Stimulated activated CD8-positive, alpha-beta memory T cell treated with anti-CD3 and anti-CD28 coated beads, Interleukin-4, amount 100 ng/mL, for 4 hours (primary cell): ENCODE data around the gene WNK4.
"Not testable (repeated sequence)": the region's sequence is repeated elsewhere in the genome, so short reads cannot be mapped to it uniquely, and the experiment has no call there.

Experiments
- DNase-seq, 2 donors: peaks; one replicate each; pipeline ENCODE4 v3.0.0-alpha.2; 2020; ENCODE audit warnings: low read depth in 2 of 2, low spot score in 1 of 2

Gene WNK4

GRCh38 chr17:42779936-42780850 is at the start of gene WNK4:
TSS of gene WNK4 (plus strand) at chr17:42780610. CDS start at chr17:42780699, 89 bp downstream.
- no peak for DNase-seq

DNA sequence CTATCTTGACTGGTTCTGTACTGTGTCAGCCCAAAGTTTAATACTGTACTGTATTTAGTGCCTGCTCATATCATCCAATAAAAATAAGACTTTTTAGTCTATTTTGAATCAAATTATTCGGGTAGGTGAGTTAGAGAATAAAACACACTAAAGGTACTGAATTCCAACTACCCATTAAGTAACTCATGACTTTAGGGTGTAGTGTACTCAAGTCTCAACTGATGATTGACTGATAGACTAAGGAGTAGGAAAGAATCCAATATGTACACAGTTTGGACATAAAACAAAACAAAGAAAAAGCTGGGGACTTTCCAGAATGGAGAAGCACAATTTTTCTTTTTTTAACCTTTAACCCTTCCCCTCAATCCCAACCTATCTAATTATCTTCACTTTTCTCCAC is 39.7 kb upstream of the WNK4 start:
- no peak for DNase-seq

DNA sequence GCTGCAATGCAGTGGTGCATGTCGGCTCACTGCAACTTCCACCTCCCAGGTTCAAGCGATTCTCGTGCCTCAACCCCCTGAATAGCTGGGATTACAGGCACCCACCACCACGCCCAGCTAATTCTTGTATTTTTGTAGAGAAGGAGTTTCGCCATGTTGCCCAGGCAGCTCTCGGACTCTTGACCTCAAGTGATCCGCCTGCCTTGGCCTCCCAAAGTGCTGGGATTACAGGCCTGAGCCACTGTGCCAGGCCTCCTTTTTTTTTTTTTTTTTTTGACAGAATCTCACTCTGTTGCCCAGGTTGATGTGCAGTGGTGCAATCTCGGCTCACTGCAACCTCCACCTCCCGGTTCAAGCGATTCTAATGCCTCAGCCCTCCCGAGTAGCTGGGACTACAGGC is 37.5 kb upstream of the WNK4 start:
- not testable (repeated sequence) for DNase-seq

DNA sequence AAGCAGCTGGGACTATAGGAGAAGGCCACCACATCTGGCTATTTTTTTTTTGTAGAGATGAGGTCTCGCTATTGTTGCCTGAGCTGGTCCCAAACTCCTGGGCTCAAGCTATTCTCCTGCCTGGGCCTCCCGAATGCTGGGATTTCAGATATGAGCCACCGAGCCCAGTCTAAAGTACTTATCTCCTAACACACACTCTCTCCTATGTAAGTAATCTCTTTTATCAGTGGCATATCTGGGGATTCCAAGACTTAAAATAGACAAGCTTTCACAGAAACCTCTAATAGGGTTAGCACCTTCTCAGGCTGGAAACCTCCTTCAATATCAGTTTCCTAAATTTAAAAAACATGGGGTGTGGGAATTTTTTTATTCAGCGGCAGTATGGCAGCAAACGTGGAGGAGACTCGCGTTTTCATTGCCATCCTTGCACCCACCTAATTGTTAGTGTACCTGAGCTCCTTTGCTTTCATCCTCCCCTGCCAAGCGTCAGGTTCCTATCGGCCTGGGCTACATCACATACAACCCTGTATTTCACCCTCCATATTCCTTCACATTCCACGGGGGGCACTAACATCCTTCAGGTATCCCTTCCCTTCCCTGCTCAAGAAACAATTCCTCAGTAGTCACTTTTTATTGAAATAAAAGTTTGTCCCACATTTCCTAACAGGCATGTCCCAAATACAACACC is 36.7 kb upstream of the WNK4 start:
- no peak for DNase-seq

DNA sequence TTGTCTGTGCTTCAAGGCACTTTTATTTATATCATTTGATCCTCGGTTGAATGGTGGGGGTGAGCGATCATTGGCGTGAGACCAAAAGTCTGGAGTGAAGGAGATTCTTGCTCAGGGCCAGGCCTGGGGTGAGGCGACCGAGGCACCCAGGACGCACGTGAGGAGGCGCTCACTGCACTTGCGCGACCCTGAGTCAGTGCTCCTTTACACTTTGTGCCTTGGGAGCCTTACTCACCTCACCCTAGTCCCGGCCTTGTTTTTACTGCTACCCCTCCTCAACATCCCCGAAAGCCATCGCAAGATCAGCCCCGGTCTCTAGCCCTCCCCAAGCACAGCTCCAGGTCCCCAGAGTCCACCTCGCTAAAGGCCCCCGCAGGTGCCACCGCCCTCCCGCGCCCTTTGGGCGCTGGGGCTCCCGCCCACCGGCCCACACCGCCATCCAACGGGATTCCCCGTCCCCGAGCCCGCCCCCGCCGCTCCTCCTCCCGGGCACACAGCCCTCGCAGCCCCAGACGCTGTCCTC is 36.1 kb upstream of the WNK4 start:
- DNase-seq, result peak; percentile 34 to 43

GRCh38 chr17:42744806-42745617 is 35.4 kb upstream of the WNK4 start, which contains the start of gene EZH1:
TSS of gene EZH1 (minus strand) at chr17:42745040. CDS start at chr17:42728941, 16,099 bp downstream.
- DNase-seq, result peak; percentile 72 to 82

DNA sequence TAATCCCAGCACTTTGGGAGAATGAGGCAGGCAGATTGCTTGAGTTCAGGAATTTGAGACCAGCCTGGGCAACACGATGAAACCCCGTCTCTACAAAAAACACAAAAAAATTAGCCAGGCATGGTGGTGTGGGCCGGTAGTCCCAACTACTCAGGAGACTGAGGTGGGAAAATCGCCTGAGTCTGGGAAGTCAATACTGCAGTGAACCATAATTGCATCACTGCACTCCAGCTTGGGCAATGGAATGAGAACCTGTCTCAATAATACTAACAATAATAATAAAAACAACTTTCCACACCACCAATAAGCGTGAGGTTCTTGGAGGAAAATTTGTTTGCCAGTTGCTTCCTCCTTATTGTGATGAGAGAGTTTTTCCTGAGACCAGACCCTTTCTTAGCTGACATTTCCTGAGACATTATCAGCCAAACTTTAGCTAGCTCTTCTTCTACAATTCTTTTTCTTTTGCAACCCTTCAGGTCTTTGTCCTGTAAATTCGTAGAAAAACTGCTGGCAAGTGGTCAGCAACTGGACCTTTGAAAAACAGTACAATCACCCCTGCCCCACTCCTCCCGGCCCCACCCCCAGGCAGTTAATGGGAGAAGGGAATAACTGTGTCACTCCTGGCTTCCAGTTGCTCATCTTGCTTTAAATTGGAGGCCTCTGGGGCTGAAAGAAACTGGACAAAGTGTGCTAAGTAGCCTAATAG is 32.1 kb upstream of the WNK4 start:
- no peak for DNase-seq

DNA sequence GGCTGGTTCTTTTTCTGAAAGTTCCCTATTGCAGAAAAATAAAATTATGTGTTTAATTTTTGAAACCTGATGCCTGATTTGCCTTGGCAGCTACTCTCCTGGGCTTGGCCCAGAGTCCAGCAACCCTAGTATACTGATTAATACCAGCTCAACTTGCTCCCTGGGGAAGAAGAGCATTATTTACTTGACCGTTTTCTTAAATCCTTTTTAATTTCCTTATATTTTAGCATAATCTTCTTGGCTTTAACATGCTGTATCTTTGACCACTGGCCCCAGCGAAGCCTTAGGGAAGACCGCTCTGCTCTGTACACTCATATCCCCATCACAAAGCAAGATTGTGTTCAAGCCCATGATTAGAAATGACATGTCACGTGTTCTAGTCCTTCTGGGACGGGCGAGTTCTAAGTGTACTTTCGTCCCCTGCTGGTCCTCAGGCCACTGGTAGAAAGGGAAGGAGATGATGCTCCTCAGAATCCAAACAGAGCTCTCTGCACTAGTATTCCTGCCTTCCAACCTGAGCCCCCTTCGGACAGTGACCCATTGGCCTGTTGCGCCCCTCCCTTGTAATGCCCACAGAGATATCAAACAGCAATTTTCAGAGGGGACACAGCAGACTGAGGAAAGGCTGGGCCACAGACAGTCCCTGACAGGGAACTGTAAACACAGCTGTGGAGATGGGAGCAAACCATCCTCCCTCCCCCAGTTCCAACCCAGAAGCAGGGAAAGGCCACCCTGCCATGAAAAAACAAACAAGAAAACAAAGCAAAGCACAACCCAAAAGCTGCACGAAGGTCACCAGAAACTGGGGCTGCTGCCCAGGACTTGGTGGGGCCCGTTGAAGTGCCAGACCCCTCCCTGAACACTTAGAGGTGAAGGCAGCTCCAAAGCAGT is 31.3 kb upstream of the WNK4 start:
- DNase-seq, result no peak

- no peak for DNase-seq
Observed at GRCh38 chr17:42750739-42751344, 29.6 kb upstream of the WNK4 start.

- DNase-seq, result no peak
Observed at GRCh38 chr17:42751628-42752027, 28.8 kb upstream of the WNK4 start.

- no peak for DNase-seq
Observed at GRCh38 chr17:42754782-42755181, 25.6 kb upstream of the WNK4 start.

- DNase-seq, result no peak
Observed at GRCh38 chr17:42759982-42760651, 20.3 kb upstream of the WNK4 start.

DNA sequence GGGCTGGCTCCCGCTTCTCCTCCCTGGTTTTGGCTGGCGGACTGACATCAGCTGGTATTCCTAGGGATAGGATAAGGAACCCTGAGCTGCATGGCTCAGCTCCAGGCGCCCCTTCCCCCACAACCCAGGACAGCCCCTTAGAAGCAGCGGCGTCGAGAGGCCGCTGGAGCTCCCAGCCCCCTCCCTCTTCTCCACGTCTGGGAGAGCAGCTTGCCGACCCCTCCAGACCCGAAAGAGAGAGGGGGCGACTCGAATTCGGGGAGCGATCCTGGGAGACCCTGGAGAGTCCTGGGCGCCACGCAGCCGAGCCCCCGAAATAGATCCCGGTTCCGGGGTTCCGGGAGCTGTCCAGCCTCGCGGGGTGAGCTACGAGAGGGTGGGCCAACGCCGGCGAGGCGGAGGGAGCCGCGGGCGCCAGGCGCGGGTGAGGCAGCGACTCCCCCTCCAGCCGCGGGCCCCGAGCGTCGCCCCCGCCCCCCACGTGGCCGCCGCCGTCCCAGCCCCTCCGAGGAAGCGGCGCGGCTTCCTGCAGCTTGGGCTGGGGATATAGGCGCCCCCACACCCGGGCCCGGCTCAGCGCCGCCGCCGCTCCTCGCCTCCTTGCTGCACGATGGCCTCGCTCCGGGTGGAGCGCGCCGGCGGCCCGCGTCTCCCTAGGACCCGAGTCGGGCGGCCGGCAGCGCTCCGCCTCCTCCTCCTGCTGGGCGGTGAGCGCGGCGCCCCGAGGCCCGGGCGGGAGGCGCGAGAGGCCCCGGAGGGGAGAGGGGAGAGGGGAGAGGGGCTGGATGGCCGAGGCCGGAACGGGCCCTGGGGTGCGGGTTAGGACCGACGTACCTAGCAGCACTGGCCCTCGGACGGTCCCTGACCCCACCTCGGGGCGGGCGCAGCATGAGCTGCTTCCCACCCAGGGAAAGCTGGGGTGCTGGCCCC is 19.5 kb upstream of the WNK4 start, which contains the start of gene RAMP2:
Gene RAMP2 (plus strand): TSS at position 576 of the 930 bp plus-strand sequence. CDS start 35 bp downstream, at position 611.
- DNase-seq, result no peak

DNA sequence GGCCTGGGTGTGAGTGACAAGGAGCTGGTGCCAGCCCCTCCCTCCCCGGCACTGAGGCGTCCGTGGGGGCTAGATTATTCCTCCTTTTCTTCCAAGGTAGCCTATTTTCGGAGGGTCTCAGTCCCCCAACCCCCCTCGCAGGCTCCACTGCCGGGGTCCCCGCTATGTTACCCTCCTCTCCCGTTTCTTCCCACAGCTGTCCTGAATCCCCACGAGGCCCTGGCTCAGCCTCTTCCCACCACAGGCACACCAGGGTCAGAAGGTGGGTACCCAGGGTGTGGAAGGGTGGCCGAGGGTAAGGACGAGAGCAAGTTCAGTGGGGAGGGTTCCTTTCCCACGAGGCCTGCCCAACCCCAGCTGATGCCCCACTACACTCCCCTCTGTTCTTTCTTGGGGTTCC is 18.8 kb upstream of the WNK4 start:
- DNase-seq, result no peak

- no peak for DNase-seq
Observed at GRCh38 chr17:42766124-42766523, 14.3 kb upstream of the WNK4 start.

DNA sequence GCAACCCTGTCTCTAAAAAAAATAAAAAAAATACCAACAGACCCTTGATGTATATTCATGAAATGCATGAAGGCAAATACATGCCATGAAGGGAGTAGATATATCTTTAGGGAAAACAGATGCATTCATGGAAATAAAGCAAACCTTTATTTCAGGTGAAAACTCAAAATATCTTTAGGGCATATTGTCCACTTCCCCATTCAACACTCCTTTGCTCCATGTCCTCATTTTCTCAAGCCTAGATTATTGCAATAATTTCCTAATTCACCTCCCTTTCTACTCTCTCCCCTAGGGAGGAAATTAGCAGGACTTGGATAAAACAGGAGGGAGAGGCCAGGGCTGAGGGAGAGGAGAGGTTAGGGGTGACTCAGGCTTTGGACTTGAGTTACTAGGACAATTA is 12.9 kb upstream of the WNK4 start:
- no peak for DNase-seq

- DNase-seq, result not testable (repeated sequence)
Observed at GRCh38 chr17:42768006-42768405, 12.4 kb upstream of the WNK4 start.
